CD8-positive, alpha-beta memory T cell (primary cell): ENCODE data around the gene P3H2. TPM values are rescaled to one million over a fixed set of nuclear protein-coding genes. Genes with fewer than 3 reads are reported as not detected.

Source experiments
- CTCF ChIA-PET: fragments of 350-600 bp; sonication (Branson Sonifier 250); formaldehyde crosslinking; loops from one replicate; lab custom pipeline; 2021; ENCODE audit warnings: antibody characterized with exemption; lab: Charles Lee
- POLR2A ChIA-PET: fragments of 350-600 bp; sonication (Branson Sonifier 250); formaldehyde crosslinking; loops from one replicate; lab custom pipeline; 2021; ENCODE audit warnings: antibody characterized with exemption; lab: Charles Lee
- DNase-seq, 5 donors: peaks; one replicate each; pipeline versions ENCODE4 v3.0.0 to v3.0.0-alpha.2; 2020 to 2022; ENCODE audit warnings: mixed read lengths in 1 of 5
- H3K27ac ChIP-seq: one replicate; pipeline ENCODE4 v1.7.0; 2013; ENCODE audit warnings: low read depth, mild to moderate bottlenecking, low read length, moderate library complexity
- H3K27me3 ChIP-seq: 2 replicates; pipeline ENCODE4 v1.7.0; 2013; ENCODE audit warnings: low read length, mild to moderate bottlenecking; ENCODE audit not compliant: insufficient read depth, poor library complexity, severe bottlenecking
- H3K36me3 ChIP-seq: 2 replicates; pipeline ENCODE4 v1.7.0; 2013; ENCODE audit warnings: mild to moderate bottlenecking, low read length, moderate library complexity; ENCODE audit not compliant: insufficient read depth
- H3K4me1 ChIP-seq: 2 replicates; pipeline ENCODE4 v1.7.0; 2013; ENCODE audit warnings: mild to moderate bottlenecking, low read length, moderate library complexity; ENCODE audit not compliant: insufficient read depth
- H3K4me3 ChIP-seq: 2 replicates; pipeline ENCODE4 v1.7.0; 2013; ENCODE audit warnings: mild to moderate bottlenecking, low read length
- H3K9me3 ChIP-seq: 2 replicates; pipeline ENCODE4 v1.7.0; 2013; ENCODE audit warnings: mild to moderate bottlenecking, low read length
- H3K27ac Mint-ChIP-seq, 8 donors: one replicate each; pipeline ENCODE4 v1.8.0; 2020 to 2021; ENCODE audit warnings: mixed read lengths in 8 of 8, mild to moderate bottlenecking in 6 of 8, inconsistent platforms in 3 of 8, moderate library complexity in 3 of 8
- H3K27me3 Mint-ChIP-seq, 2 donors: one replicate each; pipeline ENCODE4 v1.8.0; 2020 to 2021; ENCODE audit warnings: mixed read lengths in 2 of 2, mild to moderate bottlenecking in 1 of 2, moderate library complexity in 1 of 2
- H3K36me3 Mint-ChIP-seq, 3 donors: one replicate each; pipeline ENCODE4 v1.8.0; 2020 to 2021; ENCODE audit warnings: mixed read lengths in 3 of 3, inconsistent platforms in 1 of 3, mild to moderate bottlenecking in 1 of 3
- H3K4me1 Mint-ChIP-seq, 3 donors: one replicate each; pipeline ENCODE4 v1.8.0; 2020 to 2021; ENCODE audit warnings: mixed read lengths in 3 of 3, inconsistent platforms in 1 of 3, mild to moderate bottlenecking in 1 of 3
- H3K4me3 Mint-ChIP-seq, 7 donors: one replicate each; pipeline ENCODE4 v1.8.0; 2020 to 2021; ENCODE audit warnings: mixed read lengths in 7 of 7, mild to moderate bottlenecking in 6 of 7, moderate library complexity in 4 of 7, inconsistent platforms in 2 of 7
- H3K9me3 Mint-ChIP-seq, 5 donors: one replicate each; pipeline ENCODE4 v1.8.0; 2020 to 2022; ENCODE audit warnings: mixed read lengths in 5 of 5, mild to moderate bottlenecking in 3 of 5, moderate library complexity in 2 of 5, inconsistent platforms in 1 of 5
- polyA plus RNA-seq: library from polyadenylated mRNA; unstranded; fragments of 300-500 nt; fragmentation: Illumina TruSeq; gene quantifications from one replicate; pipeline ENCODE4 v1.2.3, GENCODE V29; 2021
- total RNA-seq, 2 experiments: library from RNA; stranded (reverse); gene quantifications; one replicate each; pipeline ENCODE4 v1.2.3, GENCODE V29; 2021

P3H2 gene
- total and polyA plus RNA-seq, 3 experiments from 2014 or later, result not detected

GRCh38 chr3:189995129-189995528 is 125.6 kb downstream of the P3H2 start:
- Mint-ChIP-seq H3K27ac (no peak overlapping the region), H3K4me1 (no peaks in the 10 kb centered on the region), H3K4me3 (no peak overlapping the region), H3K36me3 (no peaks in the 10 kb centered on the region), H3K9me3 (peaks cover 0 to 3% (median 0%) of the 10 kb centered on the region in 5 donors), H3K27me3 (peaks cover 3 to 37% of the 10 kb centered on the region in 2 donors)
- no peak for DNase-seq
- H3K36me3 ChIP-seq, result no peaks in the 10 kb centered on the region
- no peaks in the 10 kb centered on the region for H3K4me1 ChIP-seq
- ChIA-PET CTCF (interaction anchor here (0.7 kb wide), 1 partner anchor 1247 kb away, joined by 3 read pairs; no protein-coding TSS in a partner anchor), POLR2A (no interaction called here)
- H3K27me3 ChIP-seq, result peaks cover 3% of the 10 kb centered on the region
- H3K27ac ChIP-seq, result no peak overlapping the region
- no peaks in the 10 kb centered on the region for H3K9me3 ChIP-seq
- H3K4me3 ChIP-seq, result no peak overlapping the region

DNA sequence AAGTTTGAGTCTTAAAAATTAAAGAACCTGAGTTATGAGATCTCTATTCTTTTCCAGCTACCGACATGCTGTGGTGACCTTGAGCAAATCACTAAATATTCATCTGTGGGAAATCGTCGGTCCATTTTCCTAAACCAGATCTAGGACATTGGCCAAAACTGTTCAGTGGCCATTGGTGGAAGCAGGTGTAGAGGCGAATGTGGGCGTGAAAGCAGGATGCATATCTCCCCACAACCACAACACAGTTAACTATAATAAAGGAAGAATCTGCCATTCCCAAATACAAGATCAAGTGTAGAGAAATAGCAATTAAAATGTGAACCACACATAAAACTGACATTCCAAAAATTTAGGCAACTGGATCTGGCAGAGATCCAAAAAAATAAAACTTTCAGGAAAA is 129.9 kb downstream of the P3H2 start:
- no peaks in the 10 kb centered on the region for H3K9me3 ChIP-seq
- DNase-seq, result no peak
- POLR2A ChIA-PET, result no interaction called here
- H3K4me1 ChIP-seq, result no peaks in the 10 kb centered on the region
- no peak overlapping the region for H3K27ac Mint-ChIP-seq
- H3K9me3 Mint-ChIP-seq, result no peaks in the 10 kb centered on the region
- no peaks in the 10 kb centered on the region for H3K36me3 Mint-ChIP-seq
- no peak overlapping the region for H3K4me3 Mint-ChIP-seq
- CTCF ChIA-PET, result no interaction called here
- peaks cover 3% of the 10 kb centered on the region for H3K27me3 ChIP-seq
- H3K27ac ChIP-seq, result no peak overlapping the region
- no peaks in the 10 kb centered on the region for H3K4me1 Mint-ChIP-seq
- peaks cover 3 to 43% of the 10 kb centered on the region in 2 donors for H3K27me3 Mint-ChIP-seq
- H3K4me3 ChIP-seq, result no peak overlapping the region
- H3K36me3 ChIP-seq, result no peaks in the 10 kb centered on the region

DNA sequence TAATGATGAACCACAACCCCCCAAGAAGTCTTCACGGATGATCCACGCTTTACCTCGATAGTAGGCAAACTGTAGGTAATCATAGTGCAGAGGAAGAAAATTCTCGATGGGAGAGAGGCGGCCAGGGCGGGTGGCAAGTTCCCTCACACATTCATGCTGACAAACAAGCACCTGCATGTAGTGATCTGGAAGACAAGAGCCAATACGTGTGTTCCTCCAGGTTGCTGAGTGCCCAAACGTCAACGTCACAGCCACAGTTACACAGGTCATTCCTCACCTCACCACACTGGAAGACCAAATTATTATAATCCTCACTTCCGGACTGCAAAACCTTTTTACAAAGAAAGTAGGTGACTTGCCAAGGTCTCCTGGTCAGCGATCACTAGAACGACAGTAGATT is 131.8 kb downstream of the P3H2 start:
- peaks cover 2 to 38% of the 10 kb centered on the region in 2 donors for H3K27me3 Mint-ChIP-seq
- DNase-seq, result no peak
- POLR2A ChIA-PET, result interaction anchor here (0.6 kb wide), 1 partner anchor 284 kb away, joined by 3 read pairs; no protein-coding TSS in a partner anchor
- Histone ChIP-seq H3K36me3 (no peaks in the 10 kb centered on the region), H3K9me3 (no peaks in the 10 kb centered on the region), H3K4me3 (no peak overlapping the region), H3K27me3 (no peaks in the 10 kb centered on the region), H3K27ac (no peak overlapping the region), H3K4me1 (no peaks in the 10 kb centered on the region)
- no peaks in the 10 kb centered on the region for H3K4me1 Mint-ChIP-seq
- H3K4me3 Mint-ChIP-seq, result no peak overlapping the region
- H3K36me3 Mint-ChIP-seq, result no peaks in the 10 kb centered on the region
- H3K9me3 Mint-ChIP-seq, result no peaks in the 10 kb centered on the region
- H3K27ac Mint-ChIP-seq, result no peak overlapping the region
- CTCF ChIA-PET, result no interaction called here

GRCh38 chr3:189988322-189988721 is 132.4 kb downstream of the P3H2 start:
- DNase-seq, result no peak
- Histone ChIP-seq H3K36me3 (no peaks in the 10 kb centered on the region), H3K27me3 (no peaks in the 10 kb centered on the region), H3K4me1 (no peaks in the 10 kb centered on the region), H3K4me3 (no peak overlapping the region), H3K27ac (no peak overlapping the region), H3K9me3 (no peaks in the 10 kb centered on the region)
- H3K4me3 Mint-ChIP-seq, result no peak overlapping the region
- peaks cover 2 to 38% of the 10 kb centered on the region in 2 donors for H3K27me3 Mint-ChIP-seq
- H3K27ac Mint-ChIP-seq, result no peak overlapping the region
- ChIA-PET CTCF (no interaction called here), POLR2A (no interaction called here)
- H3K4me1 Mint-ChIP-seq, result no peaks in the 10 kb centered on the region
- H3K36me3 Mint-ChIP-seq, result no peaks in the 10 kb centered on the region
- no peaks in the 10 kb centered on the region for H3K9me3 Mint-ChIP-seq

- Histone ChIP-seq H3K27ac (no peak overlapping the region), H3K4me1 (no peaks in the 10 kb centered on the region), H3K27me3 (no peaks in the 10 kb centered on the region), H3K9me3 (no peaks in the 10 kb centered on the region), H3K36me3 (no peaks in the 10 kb centered on the region), H3K4me3 (no peak overlapping the region)
- DNase-seq, result no peak
- no peaks in the 10 kb centered on the region for H3K4me1 Mint-ChIP-seq
- peaks cover 2 to 30% of the 10 kb centered on the region in 2 donors for H3K27me3 Mint-ChIP-seq
- POLR2A ChIA-PET, result no interaction called here
- no peak overlapping the region for H3K27ac Mint-ChIP-seq
- H3K9me3 Mint-ChIP-seq, result no peaks in the 10 kb centered on the region
- no peaks in the 10 kb centered on the region for H3K36me3 Mint-ChIP-seq
- CTCF ChIA-PET, result no interaction called here
- H3K4me3 Mint-ChIP-seq, result no peak overlapping the region
Measured at GRCh38 chr3:189985948-189986347, 134.7 kb downstream of the P3H2 start.

- Histone ChIP-seq H3K27me3 (no peaks in the 10 kb centered on the region), H3K36me3 (no peaks in the 10 kb centered on the region), H3K9me3 (no peaks in the 10 kb centered on the region), H3K27ac (no peak overlapping the region), H3K4me3 (no peak overlapping the region), H3K4me1 (no peaks in the 10 kb centered on the region)
- Mint-ChIP-seq H3K4me3 (no peak overlapping the region), H3K36me3 (no peaks in the 10 kb centered on the region), H3K27ac (no peak overlapping the region), H3K27me3 (peaks cover 3 to 17% of the 10 kb centered on the region in 2 donors), H3K4me1 (no peaks in the 10 kb centered on the region), H3K9me3 (no peaks in the 10 kb centered on the region)
- ChIA-PET CTCF (no interaction called here), POLR2A (no interaction called here)
- no peak for DNase-seq
Measured at GRCh38 chr3:189983612-189984011, 137.1 kb downstream of the P3H2 start.

GRCh38 chr3:189982321-189982945 is 138.3 kb downstream of the P3H2 start:
- Mint-ChIP-seq H3K9me3 (no peaks in the 10 kb centered on the region), H3K27ac (no peak overlapping the region), H3K4me3 (no peak overlapping the region), H3K4me1 (no peaks in the 10 kb centered on the region), H3K27me3 (peaks cover 3 to 18% of the 10 kb centered on the region in 2 donors), H3K36me3 (no peaks in the 10 kb centered on the region)
- ChIA-PET POLR2A (no interaction called here), CTCF (no interaction called here)
- no peak for DNase-seq
- H3K4me1 ChIP-seq, result no peaks in the 10 kb centered on the region
- H3K27ac ChIP-seq, result no peak overlapping the region
- H3K4me3 ChIP-seq, result no peak overlapping the region
- no peaks in the 10 kb centered on the region for H3K9me3 ChIP-seq
- H3K36me3 ChIP-seq, result no peaks in the 10 kb centered on the region
- no peaks in the 10 kb centered on the region for H3K27me3 ChIP-seq

DNA sequence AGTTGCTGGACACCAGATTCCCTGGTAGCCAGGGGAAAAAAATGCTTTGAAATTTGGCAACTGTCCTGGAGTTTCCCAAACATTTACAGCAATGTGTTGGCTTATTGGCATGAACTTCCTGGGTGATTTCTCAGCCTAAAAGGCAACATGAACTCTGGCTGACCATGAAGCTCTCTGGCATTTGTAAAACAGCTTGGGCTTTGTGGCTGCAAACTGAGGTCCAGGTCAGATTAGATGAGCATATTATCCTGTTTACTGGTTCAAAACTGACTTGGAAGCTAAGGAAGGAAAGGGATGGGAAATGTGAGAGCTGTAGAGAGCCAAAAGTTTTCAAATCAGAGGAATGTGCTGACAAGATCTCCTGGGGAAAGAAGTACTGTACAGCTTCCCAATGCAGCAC is 139.0 kb downstream of the P3H2 start:
- Histone ChIP-seq H3K27me3 (no peaks in the 10 kb centered on the region), H3K27ac (no peak overlapping the region), H3K4me1 (no peaks in the 10 kb centered on the region), H3K36me3 (no peaks in the 10 kb centered on the region), H3K9me3 (no peaks in the 10 kb centered on the region), H3K4me3 (no peak overlapping the region)
- POLR2A ChIA-PET, result no interaction called here
- Mint-ChIP-seq H3K4me1 (no peaks in the 10 kb centered on the region), H3K27ac (no peak overlapping the region), H3K27me3 (peaks cover 3 to 20% of the 10 kb centered on the region in 2 donors), H3K4me3 (no peak overlapping the region), H3K9me3 (no peaks in the 10 kb centered on the region), H3K36me3 (no peaks in the 10 kb centered on the region)
- CTCF ChIA-PET, result no interaction called here
- no peak for DNase-seq
